Hepatocyte (in vitro differentiated cells): Measurements from ENCODE around the gene LILRA1.
"Not testable (repeated sequence)": the region's sequence is repeated elsewhere in the genome, so short reads cannot be mapped to it uniquely, and the experiment has no call there.

Experiments
- CTCF ChIP-seq: fragments of 200-600 bp; sonication (generic); IDR thresholded peaks from 2 replicates; pipeline ENCODE4 v1.5.1; 2016; ENCODE audit warnings: antibody characterized with exemption, mild to moderate bottlenecking; ENCODE audit not compliant: poor library complexity
- EZH2 ChIP-seq: fragments of 200-600 bp; sonication (generic); IDR thresholded peaks from 2 replicates; pipeline ENCODE4 v1.6.1; 2016; ENCODE audit warnings: antibody characterized with exemption, mild to moderate bottlenecking, borderline replicate concordance
- EZH2phosphoT487 ChIP-seq: fragments of 200-600 bp; sonication (generic); IDR thresholded peaks from one replicate; pipeline ENCODE4 v1.6.1; 2018; ENCODE audit warnings: antibody characterized with exemption, mild to moderate bottlenecking, low read depth, moderate library complexity; ENCODE audit not compliant: unreplicated experiment, severe bottlenecking

GRCh38 chr19:54643583-54643982 lies 50.2 kb downstream of the LILRA1 start:
- TF ChIP-seq CTCF, EZH2, EZH2phosphoT487: not testable (repeated sequence)
